ENCODE results near the gene CDK6. TPM values are rescaled to one million over a fixed set of nuclear protein-coding genes. Genes with fewer than 3 reads are reported as not detected.

CDK6 gene
- total and polyA plus RNA-seq, 9 of the 15 experiments (the other 6 are each of a cell fraction or from before 2014, with no cell fraction given) = 7.6 to 109 (median 44.4) TPM

DNA sequence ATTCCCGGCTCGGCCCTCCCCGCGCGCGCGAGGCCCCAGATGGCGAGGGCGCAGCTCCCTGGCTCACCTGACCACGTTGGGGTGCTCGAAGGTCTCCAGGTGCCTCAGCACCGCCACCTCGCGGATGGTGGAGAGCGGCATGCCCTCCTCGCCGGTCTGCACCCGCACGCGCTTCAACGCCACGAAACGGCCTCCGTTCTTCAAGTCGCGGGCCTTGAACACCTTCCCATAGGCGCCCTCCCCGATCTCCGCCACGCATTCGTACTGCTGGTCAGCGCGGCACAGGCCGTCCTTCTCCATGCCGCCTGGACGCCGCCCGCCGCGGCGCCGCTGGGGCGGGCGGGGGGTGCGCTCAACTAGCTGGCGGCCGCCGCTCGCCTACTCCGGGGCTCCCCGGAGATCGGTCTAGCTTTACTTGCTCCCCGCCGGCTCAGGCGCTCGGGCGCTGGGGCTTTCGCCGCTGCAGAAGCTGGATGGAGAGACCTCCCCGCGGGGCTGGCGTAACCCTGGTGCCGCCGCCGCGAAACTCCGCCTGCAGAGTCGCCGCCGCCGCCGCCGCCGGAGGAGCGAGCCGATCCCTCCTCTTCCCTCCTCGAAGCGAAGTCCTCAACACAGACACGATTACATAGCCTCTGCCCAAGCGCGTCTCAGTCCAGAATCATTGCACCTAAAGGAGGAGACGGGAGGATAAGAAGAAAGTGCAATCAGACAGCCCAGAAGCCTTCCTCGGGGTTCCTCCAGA lies 3.2 kb downstream of the CDK6 start (continued):
- TF ChIP-seq TCF3 (CRISPR knock-in tag; IDR thresholded peaks at IDR 0.05) (no peak), LCOR (CRISPR knock-in tag; IDR thresholded peaks at IDR 0.05) (no peak), ZNF324 (CRISPR knock-in tag; IDR thresholded peaks at IDR 0.05) (no peak), ZEB2 (IDR thresholded peaks at IDR 0.05) (no peak), PTRF (tag; IDR thresholded peaks at IDR 0.05) (no peak), TCFL5 (CRISPR knock-in tag; conservative IDR thresholded peaks at IDR 0.05) (no peak), L3MBTL2 (IDR thresholded peaks at IDR 0.05) (peak; percentile 26; the same call in 1 of the 2 replicates), CBX5 (IDR thresholded peaks at IDR 0.05; ENCODE audit: borderline replicate concordance, low read depth) (0 out of 2 replicates have a peak, but pooled peaks have one; percentile 7), BRD9 (IDR thresholded peaks at IDR 0.05; ENCODE audit: low read depth, partially characterized antibody) (no peak), MYC (IDR thresholded peaks at IDR 0.05; ENCODE audit: low read depth, low read length) (peak; percentile 63; the same call in 1 of the 2 replicates), MYC (CRISPR knock-in tag; IDR thresholded peaks at IDR 0.05; ENCODE audit: borderline replicate concordance, low read depth) (no peak), POU5F1 (IDR thresholded peaks at IDR 0.05; ENCODE audit: borderline replicate concordance, low read depth, low read length, partially characterized antibody) (no peak), TSC22D4 (tag; IDR thresholded peaks at IDR 0.05) (no peak), ZNF24 (IDR thresholded peaks at IDR 0.05) (no peak), SIRT6 (IDR thresholded peaks at IDR 0.05; ENCODE audit: low read depth, low read length) (no peak)
- TF ChIP-seq, protein P1, sequence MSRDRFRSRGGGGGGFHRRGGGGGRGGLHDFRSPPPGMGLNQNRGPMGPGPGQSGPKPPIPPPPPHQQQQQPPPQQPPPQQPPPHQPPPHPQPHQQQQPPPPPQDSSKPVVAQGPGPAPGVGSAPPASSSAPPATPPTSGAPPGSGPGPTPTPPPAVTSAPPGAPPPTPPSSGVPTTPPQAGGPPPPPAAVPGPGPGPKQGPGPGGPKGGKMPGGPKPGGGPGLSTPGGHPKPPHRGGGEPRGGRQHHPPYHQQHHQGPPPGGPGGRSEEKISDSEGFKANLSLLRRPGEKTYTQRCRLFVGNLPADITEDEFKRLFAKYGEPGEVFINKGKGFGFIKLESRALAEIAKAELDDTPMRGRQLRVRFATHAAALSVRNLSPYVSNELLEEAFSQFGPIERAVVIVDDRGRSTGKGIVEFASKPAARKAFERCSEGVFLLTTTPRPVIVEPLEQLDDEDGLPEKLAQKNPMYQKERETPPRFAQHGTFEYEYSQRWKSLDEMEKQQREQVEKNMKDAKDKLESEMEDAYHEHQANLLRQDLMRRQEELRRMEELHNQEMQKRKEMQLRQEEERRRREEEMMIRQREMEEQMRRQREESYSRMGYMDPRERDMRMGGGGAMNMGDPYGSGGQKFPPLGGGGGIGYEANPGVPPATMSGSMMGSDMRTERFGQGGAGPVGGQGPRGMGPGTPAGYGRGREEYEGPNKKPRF (IDR thresholded peaks at IDR 0.05; ENCODE audit: low read depth, low read length) = no peak
- TF ChIP-seq, protein P2, sequence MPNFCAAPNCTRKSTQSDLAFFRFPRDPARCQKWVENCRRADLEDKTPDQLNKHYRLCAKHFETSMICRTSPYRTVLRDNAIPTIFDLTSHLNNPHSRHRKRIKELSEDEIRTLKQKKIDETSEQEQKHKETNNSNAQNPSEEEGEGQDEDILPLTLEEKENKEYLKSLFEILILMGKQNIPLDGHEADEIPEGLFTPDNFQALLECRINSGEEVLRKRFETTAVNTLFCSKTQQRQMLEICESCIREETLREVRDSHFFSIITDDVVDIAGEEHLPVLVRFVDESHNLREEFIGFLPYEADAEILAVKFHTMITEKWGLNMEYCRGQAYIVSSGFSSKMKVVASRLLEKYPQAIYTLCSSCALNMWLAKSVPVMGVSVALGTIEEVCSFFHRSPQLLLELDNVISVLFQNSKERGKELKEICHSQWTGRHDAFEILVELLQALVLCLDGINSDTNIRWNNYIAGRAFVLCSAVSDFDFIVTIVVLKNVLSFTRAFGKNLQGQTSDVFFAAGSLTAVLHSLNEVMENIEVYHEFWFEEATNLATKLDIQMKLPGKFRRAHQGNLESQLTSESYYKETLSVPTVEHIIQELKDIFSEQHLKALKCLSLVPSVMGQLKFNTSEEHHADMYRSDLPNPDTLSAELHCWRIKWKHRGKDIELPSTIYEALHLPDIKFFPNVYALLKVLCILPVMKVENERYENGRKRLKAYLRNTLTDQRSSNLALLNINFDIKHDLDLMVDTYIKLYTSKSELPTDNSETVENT (CRISPR knock-in tag; IDR thresholded peaks at IDR 0.05) = 0 out of 2 replicates have a peak, but pooled peaks have one; percentile 7
- TF ChIP-seq, protein P3, sequence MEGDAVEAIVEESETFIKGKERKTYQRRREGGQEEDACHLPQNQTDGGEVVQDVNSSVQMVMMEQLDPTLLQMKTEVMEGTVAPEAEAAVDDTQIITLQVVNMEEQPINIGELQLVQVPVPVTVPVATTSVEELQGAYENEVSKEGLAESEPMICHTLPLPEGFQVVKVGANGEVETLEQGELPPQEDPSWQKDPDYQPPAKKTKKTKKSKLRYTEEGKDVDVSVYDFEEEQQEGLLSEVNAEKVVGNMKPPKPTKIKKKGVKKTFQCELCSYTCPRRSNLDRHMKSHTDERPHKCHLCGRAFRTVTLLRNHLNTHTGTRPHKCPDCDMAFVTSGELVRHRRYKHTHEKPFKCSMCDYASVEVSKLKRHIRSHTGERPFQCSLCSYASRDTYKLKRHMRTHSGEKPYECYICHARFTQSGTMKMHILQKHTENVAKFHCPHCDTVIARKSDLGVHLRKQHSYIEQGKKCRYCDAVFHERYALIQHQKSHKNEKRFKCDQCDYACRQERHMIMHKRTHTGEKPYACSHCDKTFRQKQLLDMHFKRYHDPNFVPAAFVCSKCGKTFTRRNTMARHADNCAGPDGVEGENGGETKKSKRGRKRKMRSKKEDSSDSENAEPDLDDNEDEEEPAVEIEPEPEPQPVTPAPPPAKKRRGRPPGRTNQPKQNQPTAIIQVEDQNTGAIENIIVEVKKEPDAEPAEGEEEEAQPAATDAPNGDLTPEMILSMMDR (IDR thresholded peaks at IDR 0.05 in 2 of 3, conservative IDR thresholded peaks at IDR 0.05 in 1 of 3; ENCODE audit: insufficient read depth in 2 of 3, low read depth in 1 of 3, low read length in 3 of 3) = peak; percentile 43 to 69 (median 54)
- TF ChIP-seq, protein P4, sequence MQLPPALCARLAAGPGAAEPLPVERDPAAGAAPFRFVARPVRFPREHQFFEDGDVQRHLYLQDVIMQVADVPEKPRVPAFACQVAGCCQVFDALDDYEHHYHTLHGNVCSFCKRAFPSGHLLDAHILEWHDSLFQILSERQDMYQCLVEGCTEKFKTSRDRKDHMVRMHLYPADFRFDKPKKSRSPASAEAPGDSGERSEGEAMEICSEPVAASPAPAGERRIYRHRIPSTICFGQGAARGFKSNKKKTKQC (CRISPR knock-in tag; IDR thresholded peaks at IDR 0.05) = no peak
- TF ChIP-seq, protein P5, sequence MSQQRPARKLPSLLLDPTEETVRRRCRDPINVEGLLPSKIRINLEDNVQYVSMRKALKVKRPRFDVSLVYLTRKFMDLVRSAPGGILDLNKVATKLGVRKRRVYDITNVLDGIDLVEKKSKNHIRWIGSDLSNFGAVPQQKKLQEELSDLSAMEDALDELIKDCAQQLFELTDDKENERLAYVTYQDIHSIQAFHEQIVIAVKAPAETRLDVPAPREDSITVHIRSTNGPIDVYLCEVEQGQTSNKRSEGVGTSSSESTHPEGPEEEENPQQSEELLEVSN (IDR thresholded peaks at IDR 0.05; ENCODE audit: borderline replicate concordance in 1 of 2, extremely low read depth in 1 of 2, insufficient read depth in 1 of 2, insufficient read length in 1 of 2, low read depth in 1 of 2, low read length in 1 of 2, poor library complexity in 1 of 2, severe bottlenecking in 1 of 2) = peak; percentile 49 to 51

All from K562 (cell line).